Measurements from ENCODE around the gene PRLHR. TPM values are rescaled to one million over a fixed set of nuclear protein-coding genes. Genes with fewer than 3 reads are reported as not detected.

The PRLHR gene
- total and polyA plus RNA-seq, 10 of the 15 experiments (the other 5 are each of a cell fraction or from before 2014, with no cell fraction given), result not detected

GRCh38 chr10:118569241-118569881 is 26.1 kb downstream of the PRLHR start:
- Histone ChIP-seq H3K9me3 (replicated peaks; ENCODE audit: control insufficient read depth, insufficient read depth, low read length) (no peaks in the 10 kb centered on the region), H3K9ac (ENCODE audit: control insufficient read depth, insufficient read depth, low read length) (no peak overlapping the region), H3K36me3 (ENCODE audit: control insufficient read depth in 2 of 2, insufficient read depth in 2 of 2, low read length in 1 of 2) (no peaks in the 10 kb centered on the region), H3K4me2 (ENCODE audit: control insufficient read depth, insufficient read depth) (no peak overlapping the region), H3K27me3 (replicated peaks in 1 of 2; ENCODE audit: control insufficient read depth in 2 of 2, insufficient read depth in 2 of 2, low read length in 1 of 2) (no peaks in the 10 kb centered on the region; a peak in 2 of 4 replicates), H4K20me1 (ENCODE audit: control insufficient read depth, insufficient read depth) (no peaks in the 10 kb centered on the region), H3K79me2 (ENCODE audit: control insufficient read depth, insufficient read depth, low read length) (no peaks in the 10 kb centered on the region), H2AFZ (ENCODE audit: control insufficient read depth, low read depth, low read length) (no peak overlapping the region), H3K27ac (ENCODE audit: control insufficient read depth, insufficient read depth) (no peak overlapping the region), H3K4me3 (no peak overlapping the region), H3K4me1 (ENCODE audit: control insufficient read depth, insufficient read depth, low read length) (no peaks in the 10 kb centered on the region)
- in situ Hi-C loops (cut with MboI) (loop anchor here (5.0 to 25.0 kb wide), 3 partner anchors 158 to 618 kb away; partner anchors contain the start of gene PRDX3), intact Hi-C loops (cut with micrococcal nuclease; ENCODE audit: unreplicated experiment) (no loop called here)
- BruUV-seq (replicated peaks), result no TSS peak
- RAD21 ChIA-PET (ENCODE audit: unreplicated experiment), result interaction anchor here (1.2 to 5.0 kb wide), 5 partner anchors 9 to 281 kb away, joined by 3 to 49 read pairs (median 6); no protein-coding TSS in a partner anchor
- 75% methylated on average over 8 of the region's 8 CpGs for WGBS (ENCODE audit: insufficient coverage, insufficient replicate concordance, low lambda C conversion rate, missing lambda C conversion rate)
- POLR2A ChIA-PET, result interaction anchor here (1.2 kb wide), 1 partner anchor 152 kb away, joined by 7 read pairs; no protein-coding TSS in a partner anchor
- SMC1A ChIA-PET (ENCODE audit: uncharacterized antibody, unreplicated experiment), result interaction anchor here (0.6 to 4.0 kb wide), 11 partner anchors 15 to 737 kb away, joined by 3 to 55 read pairs (median 4); no protein-coding TSS in a partner anchor
- no peak for DNase-seq (ENCODE audit: low read depth, low spot score)
- ATAC-seq, result no peak
- CTCF ChIA-PET, result interaction anchor here (0.5 to 4.7 kb wide), 24 partner anchors 9 to 1423 kb away, joined by 3 to 72 read pairs (median 4); no protein-coding TSS in a partner anchor
- FAIRE-seq, result no peak
- TF ChIP-seq MEF2B (IDR thresholded peaks at IDR 0.05; ENCODE audit: partially characterized antibody, poor library complexity, severe bottlenecking), result no peak
- no peak for TF ChIP-seq SP1 (IDR thresholded peaks at IDR 0.05; ENCODE audit: low read depth, low read length)
- TF ChIP-seq ATF7 (IDR thresholded peaks at IDR 0.05; ENCODE audit: low read depth), result no peak
- no peak for TF ChIP-seq PKNOX1 (IDR thresholded peaks at IDR 0.05)
